Lower leg skin (tissue), 3 donors: ENCODE results near the gene EHD4.

Experiments used
- POLR2A ChIP-seq, 2 donors: fragments of 450-650 bp; IDR thresholded peaks; one replicate each; pipeline ENCODE4 v1.6.1; 2016 to 2017; ENCODE audit warnings: antibody characterized with exemption in 2 of 2, mild to moderate bottlenecking in 1 of 2, moderate library complexity in 1 of 2
- TF ChIP-seq, protein P1 (sequence below), 3 donors: fragments of 450-650 bp; IDR thresholded peaks; one replicate each; pipeline ENCODE4 v1.5.1; 2016; ENCODE audit warnings: antibody characterized with exemption in 3 of 3, mild to moderate bottlenecking in 3 of 3, moderate library complexity in 2 of 3

DNA sequence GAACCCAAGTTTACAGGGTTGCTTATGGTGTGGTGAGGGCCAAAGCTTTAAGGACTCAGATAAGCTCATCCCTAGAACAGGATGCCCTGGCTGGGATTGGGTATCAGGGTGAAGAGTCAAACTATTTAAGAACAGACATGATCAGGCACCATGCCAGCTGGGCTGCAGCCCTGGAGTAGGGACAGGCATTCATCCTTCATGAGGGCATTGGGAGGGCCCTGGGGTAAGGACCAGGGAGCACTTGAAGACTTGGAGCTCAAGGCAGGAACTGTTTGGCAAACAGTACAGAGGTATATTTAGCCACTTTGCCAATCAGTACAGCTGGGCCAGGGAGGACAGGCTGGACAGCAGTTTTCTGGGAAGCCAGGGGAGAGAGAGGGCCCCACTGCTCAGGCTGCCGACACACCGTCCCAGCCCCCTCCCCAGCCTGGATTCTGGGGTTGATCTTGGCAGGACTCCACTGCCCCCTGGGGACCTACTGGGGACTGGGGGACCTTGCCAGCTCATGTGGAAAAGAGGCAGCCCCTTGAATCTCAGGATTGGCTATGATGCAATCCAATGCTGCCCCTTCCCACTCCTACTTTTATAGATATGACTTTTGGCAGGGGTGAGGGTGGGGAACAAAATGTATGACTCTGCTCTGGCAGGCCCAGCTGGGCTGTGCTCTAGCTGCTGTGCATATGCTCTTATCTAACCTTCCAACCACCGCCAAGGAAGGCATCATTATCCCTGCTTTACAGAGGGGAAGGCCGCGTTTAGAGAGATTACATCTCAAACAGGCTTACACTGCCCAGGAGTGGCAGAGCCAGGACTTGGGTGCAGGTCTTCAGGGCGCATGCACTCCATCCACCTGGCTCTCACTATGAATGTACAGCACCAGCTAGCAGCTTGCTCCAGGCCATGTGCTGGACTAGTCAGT, 46.2 kb upstream of the EHD4 start:
- TF ChIP-seq, protein P1, sequence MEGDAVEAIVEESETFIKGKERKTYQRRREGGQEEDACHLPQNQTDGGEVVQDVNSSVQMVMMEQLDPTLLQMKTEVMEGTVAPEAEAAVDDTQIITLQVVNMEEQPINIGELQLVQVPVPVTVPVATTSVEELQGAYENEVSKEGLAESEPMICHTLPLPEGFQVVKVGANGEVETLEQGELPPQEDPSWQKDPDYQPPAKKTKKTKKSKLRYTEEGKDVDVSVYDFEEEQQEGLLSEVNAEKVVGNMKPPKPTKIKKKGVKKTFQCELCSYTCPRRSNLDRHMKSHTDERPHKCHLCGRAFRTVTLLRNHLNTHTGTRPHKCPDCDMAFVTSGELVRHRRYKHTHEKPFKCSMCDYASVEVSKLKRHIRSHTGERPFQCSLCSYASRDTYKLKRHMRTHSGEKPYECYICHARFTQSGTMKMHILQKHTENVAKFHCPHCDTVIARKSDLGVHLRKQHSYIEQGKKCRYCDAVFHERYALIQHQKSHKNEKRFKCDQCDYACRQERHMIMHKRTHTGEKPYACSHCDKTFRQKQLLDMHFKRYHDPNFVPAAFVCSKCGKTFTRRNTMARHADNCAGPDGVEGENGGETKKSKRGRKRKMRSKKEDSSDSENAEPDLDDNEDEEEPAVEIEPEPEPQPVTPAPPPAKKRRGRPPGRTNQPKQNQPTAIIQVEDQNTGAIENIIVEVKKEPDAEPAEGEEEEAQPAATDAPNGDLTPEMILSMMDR (IDR thresholded peaks at IDR 0.05) = no peak
- TF ChIP-seq POLR2A (IDR thresholded peaks at IDR 0.05) = no peak
